Measurements from ENCODE around the gene CACNA1C.

Gene CACNA1C

DNA sequence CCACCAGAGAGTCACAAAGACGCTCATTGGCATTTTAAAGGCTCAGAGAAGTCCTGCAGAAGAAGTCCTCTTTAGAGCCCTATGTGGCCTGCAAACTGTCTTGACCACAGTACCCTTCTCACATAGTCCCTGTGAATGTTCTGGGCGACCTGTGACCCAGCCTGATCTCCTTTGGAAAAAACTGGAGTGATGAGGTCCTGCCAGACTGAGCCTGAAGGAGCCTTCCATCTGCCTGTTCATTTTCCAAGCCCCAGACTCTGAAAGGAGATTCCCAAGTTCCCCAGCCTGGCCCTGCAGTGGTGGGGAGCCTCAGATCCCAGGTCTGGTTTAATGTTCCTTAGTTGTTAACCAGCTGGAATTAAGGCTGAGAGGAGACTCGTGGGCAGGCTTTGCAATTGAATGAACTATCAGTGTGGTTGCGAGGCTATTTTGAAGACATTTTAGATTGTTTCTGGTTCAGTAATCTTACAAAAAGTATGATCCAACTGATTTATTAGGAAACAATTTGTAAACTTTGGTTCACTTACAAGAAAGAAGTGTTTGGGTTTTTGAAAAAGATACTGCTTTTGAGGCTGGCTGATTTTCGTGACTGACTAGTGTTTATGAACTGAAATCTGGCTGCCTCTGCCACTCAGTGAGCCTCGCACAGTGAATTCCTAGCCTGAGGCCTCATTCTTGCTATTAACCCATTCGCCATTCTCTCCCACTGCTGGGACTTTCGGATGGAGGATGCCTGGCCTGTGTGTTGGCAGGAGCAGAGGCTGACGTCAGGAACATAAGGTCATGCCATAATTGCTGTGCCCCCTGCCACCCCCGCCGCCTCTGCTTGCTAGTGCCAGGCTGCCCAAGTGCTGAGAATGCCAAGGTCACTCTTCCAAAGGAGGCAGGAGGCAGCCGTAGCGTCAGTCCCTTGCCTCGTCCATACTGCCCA, 249.0 kb downstream of the CACNA1C start:
- no peak for DNase-seq

DNA sequence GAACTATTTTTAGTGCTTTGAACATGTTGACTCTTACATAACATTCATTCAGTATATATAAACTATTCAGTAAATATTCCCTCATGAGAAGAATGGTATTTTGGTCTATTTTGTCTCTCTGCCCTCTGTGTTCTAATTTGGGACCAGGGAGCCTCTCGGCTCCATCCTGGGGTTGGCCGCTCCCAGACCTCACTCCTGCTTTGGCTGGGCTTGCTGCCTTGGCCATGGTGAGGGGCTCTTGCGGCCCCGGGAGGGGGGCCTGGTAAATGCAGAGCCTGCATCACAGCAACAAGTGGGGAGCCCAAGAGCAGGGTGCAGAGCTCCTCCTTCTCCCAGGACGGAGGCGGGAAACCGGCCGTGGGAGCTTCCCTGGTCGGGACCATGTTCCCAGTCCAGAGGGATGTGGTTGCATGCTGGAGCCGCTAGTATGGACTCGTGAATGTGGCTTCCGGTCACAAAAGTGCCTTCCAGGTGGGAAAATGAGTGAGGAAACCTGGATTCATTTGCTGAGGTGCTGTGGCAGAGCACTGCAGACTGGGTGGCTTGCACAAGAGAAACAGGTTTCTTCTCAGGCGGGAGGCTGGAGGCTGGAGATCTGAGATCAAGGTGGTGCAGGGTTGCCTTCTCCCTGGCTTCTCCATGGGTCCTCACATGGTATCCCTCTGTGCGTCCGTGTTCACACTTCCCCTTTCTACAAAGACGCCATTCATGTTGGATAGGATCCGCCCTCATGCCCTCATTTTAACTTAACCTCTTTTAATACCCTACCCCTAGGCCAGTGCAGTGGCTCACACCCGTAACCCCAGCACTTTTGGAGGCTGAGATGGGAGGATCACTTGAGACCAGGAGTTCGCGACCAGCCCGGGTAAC, 250.2 kb downstream of the CACNA1C start:
- no peak for DNase-seq

DNA sequence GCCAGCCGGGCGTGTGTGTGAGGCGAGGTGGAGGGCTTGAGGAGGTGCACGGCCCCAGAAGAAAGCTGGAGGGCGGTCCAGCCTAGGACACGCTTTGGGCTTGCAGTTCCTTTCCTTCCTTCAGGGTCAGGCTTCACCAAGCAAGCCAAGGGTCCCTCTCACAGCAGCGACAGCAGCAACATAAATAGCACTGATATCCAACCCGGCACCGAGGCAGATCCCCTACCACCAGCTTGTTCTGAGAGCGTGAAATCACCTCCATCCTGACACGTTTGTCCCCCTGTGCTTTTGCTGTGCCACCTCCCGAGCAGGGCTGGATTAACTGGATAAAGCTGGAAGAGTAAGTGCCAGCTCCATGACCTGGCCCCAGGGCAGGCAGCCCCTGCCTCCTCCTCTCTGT, 251.4 kb downstream of the CACNA1C start:
- no peak for DNase-seq

DNA sequence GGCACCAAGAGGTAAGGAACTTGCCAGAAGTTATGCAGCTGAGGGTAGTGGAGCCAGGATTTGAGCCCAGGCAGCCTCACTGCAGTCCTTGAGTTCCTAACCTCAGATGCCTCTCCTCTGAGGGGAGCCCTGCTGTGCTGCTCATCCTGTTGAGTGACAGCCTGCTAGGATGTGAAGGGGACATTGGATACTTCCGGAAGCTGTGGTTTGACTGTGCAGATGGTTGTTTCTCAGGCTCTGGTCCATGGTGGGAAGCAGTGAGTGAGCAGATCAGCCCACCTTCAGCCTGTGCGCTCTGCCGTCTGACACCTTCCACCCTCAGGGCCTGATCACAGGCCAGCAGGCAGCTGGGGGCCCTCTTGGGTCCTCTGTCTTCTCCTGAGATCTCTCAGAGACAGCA, 253.2 kb downstream of the CACNA1C start:
- DNase-seq: peak; percentile 72 to 94

DNA sequence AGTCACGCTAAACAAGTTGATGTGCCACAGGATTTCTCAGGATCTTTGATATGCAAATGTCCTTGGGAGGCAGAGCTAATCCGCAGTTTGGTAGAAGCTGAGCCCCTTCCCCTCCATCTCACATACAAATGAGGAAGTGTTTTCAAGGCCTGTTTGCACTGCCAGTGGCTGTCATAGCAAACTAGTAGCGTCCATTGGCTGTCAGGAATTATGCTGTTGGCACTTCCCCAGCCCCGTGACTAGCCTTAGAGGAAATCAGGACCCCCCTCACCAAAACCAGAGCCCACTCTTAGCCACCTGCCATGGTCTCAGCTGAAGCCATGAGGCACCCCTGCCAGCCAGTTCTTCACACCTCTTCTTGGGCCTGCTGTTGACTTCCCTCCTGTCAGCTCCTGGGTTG, 253.9 kb downstream of the CACNA1C start:
- no peak for DNase-seq

DNA sequence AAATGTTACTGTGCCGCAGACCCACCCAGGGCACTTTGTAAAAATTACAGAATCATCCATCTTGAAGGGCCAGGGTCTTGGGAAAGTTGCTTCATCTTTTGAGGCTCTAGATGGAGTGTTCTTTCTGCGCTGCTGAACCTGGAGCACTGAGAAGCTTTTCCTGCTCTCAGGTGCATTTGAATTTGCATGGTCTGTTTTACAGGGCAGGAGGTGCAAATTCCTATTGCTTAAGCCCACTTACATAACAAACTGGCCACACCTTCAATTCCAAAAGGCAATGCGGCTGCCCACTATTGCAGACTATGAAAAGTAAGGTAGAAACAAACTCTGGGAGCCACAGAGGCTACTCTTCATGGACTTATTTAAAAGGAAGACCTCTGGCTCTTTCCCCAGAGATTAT, 254.8 kb downstream of the CACNA1C start:
- no peak for DNase-seq

DNA sequence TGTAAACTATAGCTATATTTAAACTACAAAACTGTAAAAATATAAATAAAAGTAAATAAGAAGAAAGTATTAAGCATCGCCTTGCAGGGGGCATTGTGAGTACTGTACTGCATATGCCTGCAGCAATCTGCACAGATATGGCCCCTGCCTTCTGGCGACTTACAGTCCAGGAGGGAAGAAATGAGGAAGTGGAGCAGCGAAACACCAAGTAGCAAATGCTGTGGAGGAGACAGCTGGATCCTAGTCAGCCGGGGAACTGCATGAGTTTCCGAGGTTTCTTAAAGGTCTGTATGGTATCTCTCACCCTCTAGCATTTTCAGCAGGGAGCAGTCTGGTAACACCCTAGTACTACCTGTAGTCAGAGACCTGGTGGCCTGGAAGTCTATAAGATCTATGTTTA, 256.9 kb downstream of the CACNA1C start:
- no peak for DNase-seq

DNA sequence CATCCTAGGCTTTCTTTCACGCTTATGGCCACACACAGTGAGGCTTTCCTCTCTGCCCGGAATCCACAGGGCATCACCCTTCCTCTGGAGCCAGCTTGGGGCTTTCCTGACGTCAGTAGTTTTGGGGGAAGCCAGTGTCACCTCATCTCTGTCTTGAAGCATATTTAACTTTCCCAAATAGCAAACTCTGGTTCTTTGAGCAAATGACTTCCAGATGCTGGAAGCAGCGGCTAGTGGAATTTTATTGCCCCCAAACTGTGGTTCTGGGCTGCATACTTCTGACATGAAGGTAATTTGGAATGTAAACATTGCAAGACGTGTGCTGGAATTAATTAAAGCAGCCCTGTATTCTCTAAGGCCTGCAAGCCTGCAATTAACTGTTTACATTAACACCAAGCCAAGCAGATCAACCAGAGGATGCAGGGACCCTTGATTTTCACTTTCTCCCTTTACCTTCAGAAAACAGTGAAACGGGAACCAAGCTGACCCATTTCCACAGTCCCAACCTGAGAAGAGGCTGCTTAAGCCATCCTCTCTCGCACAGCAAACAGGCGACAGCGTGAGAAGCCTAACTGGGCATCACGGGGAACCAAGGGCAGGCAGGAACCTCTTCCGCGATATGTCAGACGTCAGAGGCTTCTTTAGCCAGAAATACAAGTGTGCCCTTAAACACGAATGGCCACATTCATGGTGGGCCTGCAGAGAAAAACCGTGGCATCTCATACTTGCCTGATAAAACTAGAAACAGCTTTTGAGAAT, 258.4 kb downstream of the CACNA1C start:
- DNase-seq: no peak

DNA sequence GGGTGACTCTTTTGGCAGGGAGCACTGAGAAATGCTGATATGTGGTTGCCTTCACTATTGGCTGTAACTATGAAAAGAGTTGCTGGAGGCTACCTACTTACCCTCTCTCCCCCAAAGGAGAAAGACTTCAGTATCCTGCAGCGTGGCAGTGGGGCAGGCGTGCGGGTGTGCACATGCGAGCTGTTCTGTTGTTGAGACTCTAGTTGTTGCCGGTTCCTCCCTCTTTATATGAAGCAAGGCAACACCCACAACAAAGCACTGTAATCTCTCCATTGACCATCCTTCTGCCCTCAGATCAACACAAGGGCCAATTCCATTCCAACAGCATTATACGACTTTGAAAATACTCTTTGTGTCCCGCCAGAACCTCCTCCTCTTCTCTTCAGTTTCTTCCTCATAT, 259.4 kb downstream of the CACNA1C start:
- no peak for DNase-seq

DNA sequence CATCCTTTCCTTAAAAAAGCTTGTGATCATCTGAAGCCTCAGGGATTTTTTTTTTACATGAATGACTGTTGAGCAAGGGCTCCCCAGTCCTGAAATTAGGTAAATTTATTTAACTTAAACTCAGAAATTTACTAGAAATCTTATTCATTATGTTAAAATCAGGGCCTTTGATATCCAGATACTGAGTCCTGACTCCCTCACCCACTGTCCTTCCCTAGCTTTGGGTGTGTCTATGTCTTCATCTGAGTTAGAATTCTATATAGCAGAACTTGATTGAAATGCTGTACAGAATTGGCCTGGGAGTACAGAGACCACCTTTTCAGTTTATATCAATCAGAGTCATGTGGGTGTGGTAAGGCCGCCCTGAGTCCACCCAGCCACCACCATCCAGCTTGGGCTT, 260.0 kb downstream of the CACNA1C start:
- DNase-seq: no peak

DNA sequence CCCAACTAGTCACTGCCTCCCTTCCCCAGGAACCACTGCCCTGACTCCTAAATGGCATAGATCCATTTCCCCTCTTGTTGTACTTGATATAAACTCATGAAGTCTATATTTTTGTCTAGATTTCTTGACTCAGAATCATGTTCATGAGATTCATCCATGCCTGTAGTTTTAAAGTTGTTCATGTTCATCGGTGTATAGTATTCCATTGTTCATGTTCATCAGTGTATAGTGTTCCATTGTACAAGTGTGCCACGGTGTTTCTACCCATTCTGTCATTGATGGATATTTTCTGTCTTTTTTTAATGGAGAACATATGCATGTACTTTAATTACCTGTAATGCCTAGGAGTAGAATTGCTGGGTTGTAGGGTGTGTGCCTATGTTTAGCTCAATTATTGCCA, 261.7 kb downstream of the CACNA1C start:
- DNase-seq: no peak

DNA sequence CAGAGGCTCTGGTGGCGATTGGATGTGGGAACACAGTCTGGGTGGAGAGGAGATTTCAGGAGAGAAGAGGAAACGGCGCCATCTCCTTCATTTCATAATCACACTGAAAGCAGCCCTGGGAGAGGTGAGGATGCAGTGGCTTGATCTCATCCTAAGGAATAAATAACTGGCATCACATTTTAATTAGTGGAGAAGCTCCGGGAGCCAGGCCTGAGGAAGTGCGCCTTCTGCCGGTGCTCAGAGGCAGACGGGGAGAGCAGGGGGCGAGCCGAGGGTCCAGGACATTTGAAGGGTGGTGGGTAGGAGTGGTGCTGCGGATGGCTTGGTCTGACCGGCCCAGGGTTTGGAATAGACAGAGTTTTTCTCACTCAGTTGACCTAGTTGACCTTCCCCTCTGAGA, 265.0 kb downstream of the CACNA1C start:
- no peak for DNase-seq

DNA sequence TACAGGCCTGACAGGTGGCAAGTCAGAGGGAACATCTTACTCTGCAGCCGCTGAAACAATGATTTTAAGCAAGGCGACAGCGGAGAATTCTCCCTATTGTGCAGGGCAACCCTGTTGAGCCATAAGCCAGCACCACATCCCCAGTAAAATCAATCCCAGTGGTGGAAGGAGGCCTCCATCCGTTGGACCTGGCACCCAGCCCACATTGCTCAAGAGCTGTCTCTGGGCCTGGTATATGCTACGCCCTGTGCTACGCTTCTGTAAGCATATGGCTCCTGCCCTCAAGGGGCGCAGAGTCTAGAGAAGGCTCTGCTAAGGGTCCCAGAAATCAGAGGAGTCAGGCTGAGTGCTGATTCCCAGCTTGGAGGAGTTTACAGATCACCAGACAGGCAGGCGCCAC, 265.5 kb downstream of the CACNA1C start:
- no peak for DNase-seq

DNA sequence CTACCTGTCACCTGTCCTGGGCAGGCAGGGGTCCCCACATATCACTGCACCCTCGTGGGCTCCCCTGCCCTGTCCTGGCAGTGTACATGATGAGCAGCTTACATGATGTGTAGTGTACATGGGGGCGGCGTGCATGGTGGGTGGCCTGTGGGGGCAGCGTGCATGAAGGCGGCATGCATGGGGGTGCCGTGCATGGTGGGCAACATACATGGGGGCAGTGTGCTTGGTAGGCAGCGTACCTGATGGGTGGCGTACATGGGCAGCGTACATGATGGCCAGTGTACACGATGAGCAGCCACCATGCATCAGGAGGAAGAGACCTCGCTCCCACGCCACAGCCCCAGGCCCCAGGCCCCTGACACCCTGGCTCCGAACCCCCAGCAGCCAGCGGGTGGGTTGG, 266.3 kb downstream of the CACNA1C start:
- no peak for DNase-seq

DNA sequence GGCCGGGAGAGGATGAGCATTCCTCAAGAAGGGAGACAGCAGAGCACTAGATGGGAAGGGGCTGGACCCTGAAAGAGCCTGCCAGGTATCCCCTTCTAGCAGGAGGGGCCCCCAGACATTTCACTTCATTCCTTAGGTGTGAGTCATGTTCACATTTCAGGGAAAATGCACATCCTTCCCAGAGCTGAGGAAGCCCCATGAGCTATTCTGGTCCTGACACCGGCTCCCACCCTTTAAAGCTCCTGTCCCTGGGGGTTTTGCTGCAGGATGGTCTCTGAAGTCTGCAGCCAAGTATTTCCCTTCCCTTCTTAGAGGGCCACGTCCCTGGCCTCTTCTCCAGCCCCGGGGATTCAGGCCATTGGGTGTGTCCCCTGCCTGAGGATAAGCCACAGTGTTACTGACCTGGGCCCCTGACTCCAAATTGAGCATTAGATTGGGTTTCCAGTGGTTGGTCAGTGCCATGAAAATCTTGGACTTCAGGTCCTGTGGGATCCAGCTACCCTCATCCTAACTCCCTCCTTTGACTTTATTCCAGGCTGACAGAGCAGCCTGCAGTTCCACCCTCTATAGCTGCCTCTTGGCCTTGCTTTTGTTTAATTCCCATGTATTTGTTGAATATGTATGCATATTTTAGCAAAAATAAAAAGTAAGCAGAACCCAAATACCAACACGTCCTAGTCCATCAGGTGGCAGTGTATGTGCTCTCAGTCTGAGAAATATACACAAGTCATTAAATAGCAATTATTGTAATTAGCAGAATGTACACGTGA, 267.1 kb downstream of the CACNA1C start:
- DNase-seq: no peak

DNA sequence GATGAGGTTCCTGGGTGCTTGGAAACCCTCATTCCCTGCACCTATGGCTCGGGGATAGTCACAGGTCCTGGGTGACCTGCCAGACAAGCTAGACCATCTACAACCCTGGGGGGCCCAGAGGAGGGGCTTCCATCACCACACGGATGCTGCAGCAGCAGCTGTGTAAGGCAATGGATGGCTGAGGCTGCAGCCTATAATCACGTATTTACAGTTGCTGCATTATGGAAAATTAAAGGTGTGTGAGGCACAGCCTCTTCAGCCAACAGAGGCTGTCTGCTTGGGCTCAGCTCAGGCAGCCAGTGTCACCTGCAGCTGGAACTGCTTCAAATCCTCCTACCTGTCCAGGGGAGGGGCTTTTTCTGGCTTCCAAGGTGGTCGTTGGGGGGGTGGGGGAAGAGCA, 268.1 kb downstream of the CACNA1C start:
- DNase-seq: no peak

DNA sequence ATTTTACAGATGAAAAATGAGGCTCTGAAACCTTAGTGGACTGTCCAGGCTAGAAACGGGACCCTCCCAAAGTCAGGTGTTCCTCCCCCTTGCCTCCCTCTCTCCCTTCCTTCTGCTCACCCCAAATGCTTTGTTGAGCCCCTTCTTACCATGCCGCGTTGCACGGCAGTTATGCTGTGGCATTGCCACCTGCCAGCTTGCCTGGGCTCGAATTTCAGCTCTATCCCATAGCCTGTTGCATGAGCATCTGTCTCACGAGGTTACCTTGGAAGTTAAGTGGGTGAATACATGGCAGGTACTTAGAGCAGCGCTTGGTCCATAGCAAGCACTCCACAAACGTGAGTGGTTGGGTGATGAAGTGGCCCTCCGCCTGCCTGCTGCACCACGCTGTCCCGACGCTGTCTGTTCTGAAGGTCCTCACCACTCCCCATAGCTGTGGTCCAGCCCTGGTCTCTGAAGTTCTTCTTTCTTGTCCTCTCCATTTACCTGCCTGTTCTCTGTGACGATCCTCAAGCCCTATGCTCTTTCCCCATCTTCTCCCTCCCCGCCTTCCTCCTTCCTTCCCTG, 269.9 kb downstream of the CACNA1C start:
- DNase-seq: peak; percentile 50 to 90

DNA sequence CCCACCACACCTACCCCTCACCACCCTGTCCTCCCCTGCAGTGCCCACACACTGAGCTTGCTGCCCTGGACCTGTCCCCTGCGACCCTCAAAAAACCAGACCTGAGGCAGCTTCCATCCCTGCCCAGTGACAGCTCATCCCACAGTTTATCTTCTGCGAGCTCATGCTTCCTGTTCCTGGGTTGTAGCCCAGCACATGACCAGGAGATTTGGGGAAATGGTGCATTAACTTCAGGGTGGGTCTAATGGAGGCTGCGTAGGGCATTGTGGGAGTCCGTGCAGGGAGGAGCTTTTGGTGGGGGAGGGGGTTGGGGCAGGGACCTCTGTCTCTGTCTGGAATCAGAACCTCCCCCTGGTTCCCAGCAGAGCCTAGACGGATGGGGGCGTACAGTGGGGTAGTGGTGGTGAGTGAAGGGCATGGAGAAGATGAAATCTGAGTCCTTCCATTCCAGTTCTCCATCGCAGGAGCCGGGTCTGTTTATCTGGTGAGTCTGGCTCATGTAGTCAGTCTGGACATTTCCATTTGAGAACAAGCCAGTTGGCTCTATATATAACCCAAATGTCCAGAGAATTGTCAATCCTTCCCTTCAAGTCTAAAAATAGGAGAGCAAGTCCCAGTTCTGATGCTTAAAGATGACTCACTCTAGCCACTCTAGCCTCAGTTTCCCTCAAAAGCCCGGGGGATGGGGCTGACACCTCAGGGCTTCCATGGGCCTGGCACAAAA, 270.9 kb downstream of the CACNA1C start:
- no peak for DNase-seq

DNA sequence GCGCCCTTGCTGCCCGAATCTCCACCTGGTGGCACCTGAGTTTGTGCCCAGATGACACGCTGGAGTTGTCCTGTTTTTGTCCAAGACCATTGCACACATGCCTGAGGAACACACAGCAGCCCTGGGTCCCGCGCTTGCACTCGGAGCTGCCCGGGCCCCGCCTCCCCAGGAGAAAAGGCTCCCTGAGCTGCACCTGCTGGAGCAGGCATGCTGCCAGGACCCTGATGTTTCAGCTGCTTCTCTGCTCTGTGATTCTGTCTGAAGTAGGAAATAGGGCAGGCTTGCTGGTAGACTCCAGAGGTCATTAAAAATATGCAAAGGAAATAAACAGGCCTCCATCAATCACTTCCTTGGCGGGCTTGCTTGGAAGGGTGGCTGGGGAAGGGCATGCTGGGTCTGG, 271.6 kb downstream of the CACNA1C start:
- DNase-seq: peak in 1 of 2 experiments; percentile 62

DNA sequence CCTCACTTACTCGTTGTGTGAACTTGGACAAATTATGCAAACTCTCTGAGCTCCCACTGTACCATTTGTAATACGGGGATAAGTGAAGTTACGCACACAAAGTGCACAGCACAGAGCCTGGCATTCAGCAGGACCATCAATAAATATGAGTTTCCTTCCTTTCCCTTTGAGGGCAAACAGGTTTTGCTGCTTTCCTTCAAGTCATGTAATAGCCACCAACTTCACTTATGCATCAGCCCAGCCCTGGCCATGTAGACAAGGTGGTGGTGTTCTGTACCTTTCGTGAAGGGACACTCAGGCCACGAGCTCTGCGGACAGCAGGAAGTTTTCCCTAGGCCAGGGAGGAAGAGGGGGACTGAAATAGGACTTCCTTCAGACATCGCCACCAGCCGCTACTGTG, 272.7 kb downstream of the CACNA1C start:
- DNase-seq: no peak

DNA sequence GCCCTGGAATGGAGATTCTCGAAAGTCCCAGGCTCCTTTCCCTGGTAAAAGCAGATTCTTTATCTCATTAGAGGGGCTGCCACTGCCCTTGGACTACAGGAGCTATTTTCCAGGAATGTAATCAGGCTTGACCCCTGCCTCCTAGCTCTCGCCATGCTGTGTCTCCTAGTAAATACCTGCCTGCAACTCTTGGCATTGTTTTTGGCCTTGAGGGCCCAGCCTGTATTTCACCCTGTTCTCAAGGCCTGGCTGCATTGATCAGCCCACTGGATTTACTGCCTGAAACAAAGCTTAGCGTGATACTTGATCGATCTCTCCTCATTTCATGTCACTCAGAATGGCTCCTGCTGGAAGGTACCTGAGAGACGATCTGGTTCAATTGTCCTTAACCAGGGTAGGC, 273.7 kb downstream of the CACNA1C start:
- no peak for DNase-seq

Measured in NCI-H524 (cell line).